H1 (cell line): ENCODE results near the gene IRF5. TPM values are rescaled to one million over a fixed set of nuclear protein-coding genes. Genes with fewer than 3 reads are reported as not detected.

ENCODE experiments used
- CBX8 ChIP-seq: fragments of 300-800, 300-1000 bp; sonication (generic); IDR thresholded peaks from 2 replicates; pipeline ENCODE4 v1.7.1; 2016; ENCODE audit warnings: low read depth, low read length, borderline replicate concordance
- HDAC6 ChIP-seq: IDR thresholded peaks from one replicate; pipeline ENCODE4 v1.7.1; 2012; ENCODE audit warnings: low read depth, mild to moderate bottlenecking, inconsistent platforms, low read length, moderate library complexity
- TBP ChIP-seq: IDR thresholded peaks from 2 replicates; pipeline ENCODE4 v1.6.1; 2011; ENCODE audit warnings: low read depth, low read length, improper control_type of control experiment
- polyA plus RNA-seq, 7 experiments: library from polyadenylated mRNA; depleted of rRNA in 3 of 7; stranded (reverse) in 5 of 7; unstranded in 2 of 7; fragments of >200 nt in 5 of 7; fragments of 200-250 nt in 2 of 7; gene quantifications; 1 replicate in 5 of 7; 2 replicates in 1 of 7; 4 replicates in 1 of 7; pipeline versions ENCODE4 v1.2.1 to v1.2.3, GENCODE V29; 2011 to 2013; ENCODE audit warnings: missing spikeins in 2 of 7, mixed read lengths in 2 of 7
- total RNA-seq: library from RNA; stranded (reverse); fragmentation: NEBNext Ultra II Directional; extraction: Animal tissue kit (Norgen Biotek cat#: 25700); gene quantifications from 2 replicates; pipeline ENCODE4 v1.2.1, GENCODE V29; 2021
- TF ChIP-seq, protein P1 (sequence below): fragments of 300-600 bp; sonication (generic); IDR thresholded peaks from 2 replicates; pipeline ENCODE4 v1.7.1; 2012; ENCODE audit warnings: low read length, moderate library complexity, mild to moderate bottlenecking, inconsistent platforms; ENCODE audit not compliant: insufficient replicate concordance

IRF5 gene
- total and polyA plus RNA-seq, 2 of the 8 experiments (the other 6 are each of a cell fraction or from before 2014, with no cell fraction given) = 0.28 to 1.1 TPM

DNA sequence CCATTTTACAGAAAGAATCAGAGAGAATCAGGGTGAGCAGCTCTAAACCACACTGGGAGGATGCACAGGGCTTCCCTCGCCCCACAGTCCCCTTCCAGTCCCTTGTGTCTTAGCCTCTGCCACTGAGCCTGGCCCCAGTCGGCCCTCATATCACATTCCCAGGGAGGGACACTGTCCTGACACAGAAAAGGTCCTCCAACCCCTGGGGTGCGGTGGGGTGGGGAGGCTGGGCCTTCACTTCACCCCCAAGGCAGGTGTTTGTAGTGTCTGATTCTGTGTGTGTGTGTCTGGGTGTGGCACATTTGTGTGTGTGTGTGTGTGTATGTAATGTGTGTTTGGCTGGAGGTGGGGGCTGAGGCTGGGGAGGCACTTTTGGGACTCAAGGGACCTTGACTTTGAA is 25.4 kb upstream of the IRF5 start (continued):
- TF ChIP-seq, protein P1, sequence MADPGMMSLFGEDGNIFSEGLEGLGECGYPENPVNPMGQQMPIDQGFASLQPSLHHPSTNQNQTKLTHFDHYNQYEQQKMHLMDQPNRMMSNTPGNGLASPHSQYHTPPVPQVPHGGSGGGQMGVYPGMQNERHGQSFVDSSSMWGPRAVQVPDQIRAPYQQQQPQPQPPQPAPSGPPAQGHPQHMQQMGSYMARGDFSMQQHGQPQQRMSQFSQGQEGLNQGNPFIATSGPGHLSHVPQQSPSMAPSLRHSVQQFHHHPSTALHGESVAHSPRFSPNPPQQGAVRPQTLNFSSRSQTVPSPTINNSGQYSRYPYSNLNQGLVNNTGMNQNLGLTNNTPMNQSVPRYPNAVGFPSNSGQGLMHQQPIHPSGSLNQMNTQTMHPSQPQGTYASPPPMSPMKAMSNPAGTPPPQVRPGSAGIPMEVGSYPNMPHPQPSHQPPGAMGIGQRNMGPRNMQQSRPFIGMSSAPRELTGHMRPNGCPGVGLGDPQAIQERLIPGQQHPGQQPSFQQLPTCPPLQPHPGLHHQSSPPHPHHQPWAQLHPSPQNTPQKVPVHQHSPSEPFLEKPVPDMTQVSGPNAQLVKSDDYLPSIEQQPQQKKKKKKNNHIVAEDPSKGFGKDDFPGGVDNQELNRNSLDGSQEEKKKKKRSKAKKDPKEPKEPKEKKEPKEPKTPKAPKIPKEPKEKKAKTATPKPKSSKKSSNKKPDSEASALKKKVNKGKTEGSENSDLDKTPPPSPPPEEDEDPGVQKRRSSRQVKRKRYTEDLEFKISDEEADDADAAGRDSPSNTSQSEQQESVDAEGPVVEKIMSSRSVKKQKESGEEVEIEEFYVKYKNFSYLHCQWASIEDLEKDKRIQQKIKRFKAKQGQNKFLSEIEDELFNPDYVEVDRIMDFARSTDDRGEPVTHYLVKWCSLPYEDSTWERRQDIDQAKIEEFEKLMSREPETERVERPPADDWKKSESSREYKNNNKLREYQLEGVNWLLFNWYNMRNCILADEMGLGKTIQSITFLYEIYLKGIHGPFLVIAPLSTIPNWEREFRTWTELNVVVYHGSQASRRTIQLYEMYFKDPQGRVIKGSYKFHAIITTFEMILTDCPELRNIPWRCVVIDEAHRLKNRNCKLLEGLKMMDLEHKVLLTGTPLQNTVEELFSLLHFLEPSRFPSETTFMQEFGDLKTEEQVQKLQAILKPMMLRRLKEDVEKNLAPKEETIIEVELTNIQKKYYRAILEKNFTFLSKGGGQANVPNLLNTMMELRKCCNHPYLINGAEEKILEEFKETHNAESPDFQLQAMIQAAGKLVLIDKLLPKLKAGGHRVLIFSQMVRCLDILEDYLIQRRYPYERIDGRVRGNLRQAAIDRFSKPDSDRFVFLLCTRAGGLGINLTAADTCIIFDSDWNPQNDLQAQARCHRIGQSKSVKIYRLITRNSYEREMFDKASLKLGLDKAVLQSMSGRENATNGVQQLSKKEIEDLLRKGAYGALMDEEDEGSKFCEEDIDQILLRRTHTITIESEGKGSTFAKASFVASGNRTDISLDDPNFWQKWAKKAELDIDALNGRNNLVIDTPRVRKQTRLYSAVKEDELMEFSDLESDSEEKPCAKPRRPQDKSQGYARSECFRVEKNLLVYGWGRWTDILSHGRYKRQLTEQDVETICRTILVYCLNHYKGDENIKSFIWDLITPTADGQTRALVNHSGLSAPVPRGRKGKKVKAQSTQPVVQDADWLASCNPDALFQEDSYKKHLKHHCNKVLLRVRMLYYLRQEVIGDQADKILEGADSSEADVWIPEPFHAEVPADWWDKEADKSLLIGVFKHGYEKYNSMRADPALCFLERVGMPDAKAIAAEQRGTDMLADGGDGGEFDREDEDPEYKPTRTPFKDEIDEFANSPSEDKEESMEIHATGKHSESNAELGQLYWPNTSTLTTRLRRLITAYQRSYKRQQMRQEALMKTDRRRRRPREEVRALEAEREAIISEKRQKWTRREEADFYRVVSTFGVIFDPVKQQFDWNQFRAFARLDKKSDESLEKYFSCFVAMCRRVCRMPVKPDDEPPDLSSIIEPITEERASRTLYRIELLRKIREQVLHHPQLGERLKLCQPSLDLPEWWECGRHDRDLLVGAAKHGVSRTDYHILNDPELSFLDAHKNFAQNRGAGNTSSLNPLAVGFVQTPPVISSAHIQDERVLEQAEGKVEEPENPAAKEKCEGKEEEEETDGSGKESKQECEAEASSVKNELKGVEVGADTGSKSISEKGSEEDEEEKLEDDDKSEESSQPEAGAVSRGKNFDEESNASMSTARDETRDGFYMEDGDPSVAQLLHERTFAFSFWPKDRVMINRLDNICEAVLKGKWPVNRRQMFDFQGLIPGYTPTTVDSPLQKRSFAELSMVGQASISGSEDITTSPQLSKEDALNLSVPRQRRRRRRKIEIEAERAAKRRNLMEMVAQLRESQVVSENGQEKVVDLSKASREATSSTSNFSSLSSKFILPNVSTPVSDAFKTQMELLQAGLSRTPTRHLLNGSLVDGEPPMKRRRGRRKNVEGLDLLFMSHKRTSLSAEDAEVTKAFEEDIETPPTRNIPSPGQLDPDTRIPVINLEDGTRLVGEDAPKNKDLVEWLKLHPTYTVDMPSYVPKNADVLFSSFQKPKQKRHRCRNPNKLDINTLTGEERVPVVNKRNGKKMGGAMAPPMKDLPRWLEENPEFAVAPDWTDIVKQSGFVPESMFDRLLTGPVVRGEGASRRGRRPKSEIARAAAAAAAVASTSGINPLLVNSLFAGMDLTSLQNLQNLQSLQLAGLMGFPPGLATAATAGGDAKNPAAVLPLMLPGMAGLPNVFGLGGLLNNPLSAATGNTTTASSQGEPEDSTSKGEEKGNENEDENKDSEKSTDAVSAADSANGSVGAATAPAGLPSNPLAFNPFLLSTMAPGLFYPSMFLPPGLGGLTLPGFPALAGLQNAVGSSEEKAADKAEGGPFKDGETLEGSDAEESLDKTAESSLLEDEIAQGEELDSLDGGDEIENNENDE = no peak
- TF ChIP-seq HDAC6 (no peak), TBP (no peak), CBX8 (no peak)
